Right lobe of liver (tissue), 4 donors: Measurements from ENCODE around the gene PRICKLE3.
"Not testable (repeated sequence)": the region's sequence is repeated elsewhere in the genome, so short reads cannot be mapped to it uniquely, and the experiment has no call there.

Source experiments
- CTCF ChIP-seq, 4 donors: fragments of 200-600 bp in 3 of 4; fragments of 450-650 bp in 1 of 4; IDR thresholded peaks; one replicate each; pipeline versions ENCODE4 v1.5.1 to v1.8.0; 2016 to 2022; ENCODE audit warnings: antibody characterized with exemption in 4 of 4, mild to moderate bottlenecking in 2 of 4
- POLR2A ChIP-seq: fragments of 450-650 bp; IDR thresholded peaks from one replicate; pipeline ENCODE4 v1.6.1; 2017; ENCODE audit warnings: antibody characterized with exemption, mild to moderate bottlenecking
- donor health status: DM: no; HTN: no; CAD: no.
- donor health status: DM: no; HTN: no; CAD: no.
- donor health status: DM: no; HTN: yes; CAD: no.

GRCh38 chrX:49173544-49173943, 12.6 kb downstream of the PRICKLE3 start:
- TF ChIP-seq POLR2A; CTCF (IDR thresholded peaks at IDR 0.05): not testable (repeated sequence)
